Endothelial cell of umbilical vein (primary cell): ENCODE measurements around the gene DERL3. TPM values are rescaled to one million over a fixed set of nuclear protein-coding genes. Genes with fewer than 3 reads are reported as not detected.

Source experiments
- BruUV-seq: library from RNA; stranded (reverse); fragments of 400-500 nt; replicated peaks from 2 replicates; lab custom pipeline; 2021; lab: Mats Ljungman, UMichigan
- CTCF ChIA-PET: fragments of 300-600, 350-600 bp; sonication (Branson Sonifier 250); formaldehyde crosslinking; loops from one replicate; lab custom pipeline; 2021; ENCODE audit warnings: antibody characterized with exemption, inconsistent platforms; lab: Charles Lee
- POLR2A ChIA-PET: fragments of 300-600, 350-600 bp; sonication (Branson Sonifier 250); formaldehyde crosslinking; loops from one replicate; lab custom pipeline; 2021; ENCODE audit warnings: antibody characterized with exemption, inconsistent platforms; lab: Charles Lee
- DNase-seq: peaks from one replicate; pipeline ENCODE4 v3.0.0-alpha.2; 2011; ENCODE audit warnings: low read depth, low spot score
- FAIRE-seq: peaks from 2 replicates; lab custom pipeline; 2011; peaks lifted over from hg19 to GRCh38; lab: Jason Lieb, UNC
- H2AFZ ChIP-seq: 2 replicates; pipeline ENCODE4 v1.6.0; 2012; ENCODE audit warnings: low read depth, low read length, control low read depth, inconsistent platforms
- H3K27ac ChIP-seq: 2 replicates; pipeline ENCODE4 v1.5.1; 2011; ENCODE audit warnings: low read depth, mild to moderate bottlenecking, control low read depth, low read length, moderate library complexity; ENCODE audit not compliant: insufficient read depth
- H3K27me3 ChIP-seq, 2 experiments: 2 replicates each; pipeline versions ENCODE4 v1.6.0 to v1.6.1; 2011; ENCODE audit warnings: low read length in 2 of 2, mixed read lengths in 1 of 2; ENCODE audit not compliant: control insufficient read depth in 2 of 2, insufficient read depth in 2 of 2
- H3K36me3 ChIP-seq, 2 experiments: 2 replicates in 1 of 2; 3 replicates in 1 of 2; pipeline ENCODE4 v1.5.1; 2011; ENCODE audit warnings: low read length in 2 of 2, mild to moderate bottlenecking in 1 of 2, moderate library complexity in 1 of 2; ENCODE audit not compliant: control insufficient read depth in 2 of 2, insufficient read depth in 2 of 2; ENCODE audit errors: extremely low read depth in 1 of 2
- H3K4me1 ChIP-seq: 3 replicates; pipeline ENCODE4 v1.5.1; 2011; ENCODE audit warnings: mild to moderate bottlenecking, low read length; ENCODE audit not compliant: control insufficient read depth, insufficient read depth; ENCODE audit errors: extremely low read depth
- H3K4me2 ChIP-seq: 2 replicates; pipeline ENCODE4 v1.6.1; 2011; ENCODE audit warnings: low read length, control low read depth, mixed read lengths; ENCODE audit not compliant: insufficient read depth
- H3K4me3 ChIP-seq, 3 experiments: fragments of 200-600 bp in 1 of 3; sonication (generic), shearing (Covaris generic) in 1 of 3; replicated peaks in 1 of 3; 2 replicates each; pipeline ENCODE4 v1.5.1; 2011 to 2016; ENCODE audit warnings: control low read depth in 3 of 3, low read length in 3 of 3, mild to moderate bottlenecking in 2 of 3, inconsistent platforms in 1 of 3, low read depth in 1 of 3, moderate library complexity in 1 of 3; ENCODE audit not compliant: insufficient read depth in 1 of 3
- H3K79me2 ChIP-seq: 2 replicates; pipeline ENCODE4 v1.6.0; 2012; ENCODE audit warnings: low read length, inconsistent platforms; ENCODE audit not compliant: control insufficient read depth, insufficient read depth
- H3K9ac ChIP-seq: replicated peaks from 2 replicates; pipeline ENCODE3; 2011; ENCODE audit warnings: low read length, control low read depth; ENCODE audit not compliant: insufficient read depth; ENCODE audit errors: extremely low read depth
- H3K9me1 ChIP-seq: replicated peaks from 3 replicates; pipeline ENCODE4 v1.6.0; 2011; ENCODE audit warnings: mild to moderate bottlenecking, low read length; ENCODE audit not compliant: control insufficient read depth, insufficient read depth; ENCODE audit errors: extremely low read depth
- H3K9me3 ChIP-seq: replicated peaks from 2 replicates; pipeline ENCODE4 v1.5.1; 2012; ENCODE audit warnings: low read length, inconsistent platforms; ENCODE audit not compliant: control insufficient read depth, insufficient read depth
- H4K20me1 ChIP-seq: replicated peaks from 2 replicates; pipeline ENCODE3; 2011; ENCODE audit warnings: mild to moderate bottlenecking, low read length; ENCODE audit not compliant: control insufficient read depth, insufficient read depth; ENCODE audit errors: extremely low read depth
- EZH2 ChIP-seq: IDR thresholded peaks from 2 replicates; pipeline ENCODE4 v1.6.1; 2012; ENCODE audit warnings: borderline replicate concordance, low read depth, mild to moderate bottlenecking, moderate library complexity, low read length, inconsistent platforms; ENCODE audit not compliant: severe bottlenecking
- FOS ChIP-seq: IDR thresholded peaks from 2 replicates; pipeline ENCODE4 v1.6.1; 2011; ENCODE audit warnings: mild to moderate bottlenecking, low read length, moderate library complexity, borderline replicate concordance; ENCODE audit not compliant: insufficient read depth
- GATA2 ChIP-seq: IDR thresholded peaks from 2 replicates; pipeline ENCODE4 v1.7.0; 2011; ENCODE audit warnings: low read depth, mild to moderate bottlenecking, moderate library complexity, mixed read lengths, low read length; ENCODE audit not compliant: insufficient read length, insufficient read depth
- JUN ChIP-seq: IDR thresholded peaks from 2 replicates; pipeline ENCODE4 v1.6.1; 2011; ENCODE audit warnings: borderline replicate concordance, low read depth; ENCODE audit not compliant: insufficient read length, insufficient read depth
- MYC ChIP-seq: IDR thresholded peaks from one replicate; pipeline ENCODE4 v1.6.1; 2011; ENCODE audit warnings: mild to moderate bottlenecking, low read depth, low read length
- POLR2A ChIP-seq: IDR thresholded peaks from 2 replicates; pipeline ENCODE4 v1.6.1; 2012; ENCODE audit warnings: low read depth, mild to moderate bottlenecking, control low read depth, low read length
- POLR2AphosphoS5 ChIP-seq: IDR thresholded peaks from 2 replicates; pipeline ENCODE4 v1.6.1; 2012; ENCODE audit warnings: low read depth, mild to moderate bottlenecking, control low read depth, low read length, moderate library complexity; ENCODE audit not compliant: insufficient read depth
- dilution Hi-C: fragments of 300-500 bp; cut with MboI; formaldehyde crosslinking; loops from one replicate; pipeline ENCODE4 v1.15.0; 2019; ENCODE audit warnings: low sequenced_read_pairs; ENCODE audit not compliant: extremely low pct_ligation_motif_present
- intact Hi-C: fragments of 100-400 bp; cut with micrococcal nuclease; formaldehyde crosslinking; loops from one replicate; pipeline ENCODE4 v1.10.0; 2022
- polyA plus RNA-seq, 4 experiments: library from polyadenylated mRNA; depleted of rRNA in 3 of 4; stranded (reverse) in 3 of 4; unstranded in 1 of 4; fragments of >200 nt; gene quantifications; 2 replicates each; pipeline versions ENCODE4 v1.2.1 to v1.2.3, GENCODE V29; 2011 to 2012; ENCODE audit warnings: missing spikeins in 1 of 4
- total RNA-seq: library from RNA; stranded (reverse); gene quantifications from 2 replicates; pipeline ENCODE4 v1.2.3, GENCODE V29; 2021
- TF ChIP-seq, protein P1 (sequence below), 2 donors: IDR thresholded peaks; 1 replicate in 1 of 2; 2 replicates in 1 of 2; pipeline ENCODE4 v1.5.1; 2011; ENCODE audit warnings: low read length in 2 of 2, mild to moderate bottlenecking in 2 of 2, moderate library complexity in 2 of 2, control low read depth in 1 of 2, inconsistent platforms in 1 of 2, low read depth in 1 of 2; ENCODE audit not compliant: insufficient read depth in 1 of 2; ENCODE audit errors: extremely low read depth in 1 of 2

DERL3 gene
- total and polyA plus RNA-seq, 2 donors (not counting 3 experiments of a cell fraction or from before 2014, with no cell fraction given), result 3.4 to 3.8 TPM

DNA sequence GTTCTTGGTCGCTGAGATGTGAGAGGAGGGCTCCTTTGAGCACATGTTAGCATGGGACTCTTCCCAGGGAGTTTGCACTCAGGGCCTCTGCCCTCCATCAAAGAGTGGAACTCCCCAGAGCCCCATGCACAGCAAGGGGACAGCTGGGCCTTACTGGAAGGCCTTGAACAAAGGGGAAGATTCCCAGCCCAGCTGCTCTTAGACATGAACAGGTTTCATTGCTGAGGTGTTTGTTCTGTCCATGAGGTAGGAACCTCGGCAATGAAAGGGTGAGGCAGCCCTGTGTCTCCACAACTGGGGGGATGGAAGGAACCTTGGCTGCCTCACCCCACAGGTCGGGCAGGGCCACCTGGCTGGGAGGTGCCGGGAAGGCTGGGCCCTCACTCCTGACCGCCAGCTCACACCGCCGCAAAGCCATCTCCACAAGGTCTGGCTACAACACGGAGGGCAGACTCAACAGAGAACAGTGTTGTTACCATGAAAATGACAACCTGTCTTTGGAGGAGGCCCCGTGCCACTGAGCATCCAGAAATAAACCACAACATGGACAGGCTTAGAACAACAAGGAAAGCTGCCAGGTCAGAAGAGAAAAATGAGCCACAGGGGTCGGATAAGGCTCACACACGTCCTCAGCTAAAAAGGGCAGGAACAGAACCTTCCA is 3.2 kb downstream of the DERL3 start:
- H3K27ac ChIP-seq, result no peak overlapping the region
- BruUV-seq, result no TSS peak

More for the DNA sequence above, 3.2 kb downstream of the DERL3 start:
- Histone ChIP-seq H3K79me2 (no peaks in the 10 kb centered on the region), H3K4me2 (no peak overlapping the region), H3K36me3 (peaks cover 12 to 38% of the 10 kb centered on the region in 2 experiments), H3K9me3 (no peaks in the 10 kb centered on the region), H3K4me3 (no peak overlapping the region), H4K20me1 (no peaks in the 10 kb centered on the region), H3K9ac (no peak overlapping the region), H2AFZ (no peak overlapping the region), H3K9me1 (no peaks in the 10 kb centered on the region), H3K27me3 (no peaks in the 10 kb centered on the region), H3K4me1 (peaks cover 2% of the 10 kb centered on the region)
- ChIA-PET POLR2A (interaction anchor here (0.6 kb wide), 1 partner anchor 465 kb away, joined by 3 read pairs; no protein-coding TSS in a partner anchor), CTCF (interaction anchor here (1.0 to 2.1 kb wide), 4 partner anchors 14 to 66 kb away, joined by 3 to 14 read pairs (median 6); no protein-coding TSS in a partner anchor)
- no peak for TF ChIP-seq POLR2AphosphoS5
- TF ChIP-seq, protein P1, sequence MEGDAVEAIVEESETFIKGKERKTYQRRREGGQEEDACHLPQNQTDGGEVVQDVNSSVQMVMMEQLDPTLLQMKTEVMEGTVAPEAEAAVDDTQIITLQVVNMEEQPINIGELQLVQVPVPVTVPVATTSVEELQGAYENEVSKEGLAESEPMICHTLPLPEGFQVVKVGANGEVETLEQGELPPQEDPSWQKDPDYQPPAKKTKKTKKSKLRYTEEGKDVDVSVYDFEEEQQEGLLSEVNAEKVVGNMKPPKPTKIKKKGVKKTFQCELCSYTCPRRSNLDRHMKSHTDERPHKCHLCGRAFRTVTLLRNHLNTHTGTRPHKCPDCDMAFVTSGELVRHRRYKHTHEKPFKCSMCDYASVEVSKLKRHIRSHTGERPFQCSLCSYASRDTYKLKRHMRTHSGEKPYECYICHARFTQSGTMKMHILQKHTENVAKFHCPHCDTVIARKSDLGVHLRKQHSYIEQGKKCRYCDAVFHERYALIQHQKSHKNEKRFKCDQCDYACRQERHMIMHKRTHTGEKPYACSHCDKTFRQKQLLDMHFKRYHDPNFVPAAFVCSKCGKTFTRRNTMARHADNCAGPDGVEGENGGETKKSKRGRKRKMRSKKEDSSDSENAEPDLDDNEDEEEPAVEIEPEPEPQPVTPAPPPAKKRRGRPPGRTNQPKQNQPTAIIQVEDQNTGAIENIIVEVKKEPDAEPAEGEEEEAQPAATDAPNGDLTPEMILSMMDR (IDR thresholded peaks at IDR 0.05; ENCODE audit: extremely low read depth in 1 of 2, insufficient read depth in 1 of 2, low read depth in 1 of 2, low read length in 2 of 2), result no peak
- no peak for TF ChIP-seq JUN
- no peak for TF ChIP-seq GATA2
- no peak for TF ChIP-seq EZH2
- TF ChIP-seq MYC, result no peak
- no peak for TF ChIP-seq FOS
- TF ChIP-seq POLR2A, result no peak
- FAIRE-seq (no peak), DNase-seq (no peak)
- dilution Hi-C loops, result no loop called here
- intact Hi-C loops, result loop anchor here (5.0 kb wide), 1 partner anchor 48 kb away; the partner anchor contains the start of gene SMARCB1
